Measurements from ENCODE around the gene DMBT1. TPM values are rescaled to one million over a fixed set of nuclear protein-coding genes. Genes with fewer than 3 reads are reported as not detected.

Gene DMBT1
- total and polyA plus RNA-seq, 8 donors: 0.21 to 242 (median 1.3) TPM

- H3K27me3 ChIP-seq: no peaks in the 10 kb centered on the region
- no peak overlapping the region for H3K4me3 ChIP-seq
- ATAC-seq (peak; percentile 35), DNase-seq (no peak)
- H3K36me3 ChIP-seq: no peaks in the 10 kb centered on the region
- no peak for TF ChIP-seq CTCF (IDR thresholded peaks at IDR 0.05)
- H3K27ac ChIP-seq: no peak overlapping the region
- H3K9me3 ChIP-seq: no peaks in the 10 kb centered on the region
- no peaks in the 10 kb centered on the region for H3K4me1 ChIP-seq
- intact Hi-C loops (cut with DNase I): no loop called here
Measured at GRCh38 chr10:122587098-122587760, 26.7 kb downstream of the DMBT1 start.

- Histone ChIP-seq H3K36me3 (no peaks in the 10 kb centered on the region), H3K4me1 (no peaks in the 10 kb centered on the region), H3K27me3 (no peaks in the 10 kb centered on the region), H3K27ac (no peak overlapping the region), H3K4me3 (no peak overlapping the region), H3K9me3 (no peaks in the 10 kb centered on the region)
- DNase-seq (no peak), ATAC-seq (no peak)
- TF ChIP-seq CTCF (IDR thresholded peaks at IDR 0.05): no peak
- intact Hi-C loops (cut with DNase I): no loop called here
Measured at GRCh38 chr10:122588381-122588780, 27.8 kb downstream of the DMBT1 start.

- peak in 2 of 4 donors; percentile 39 to 53 for DNase-seq
- H3K4me3 ChIP-seq: no peak overlapping the region
- no peaks in the 10 kb centered on the region for H3K9me3 ChIP-seq
- H3K4me1 ChIP-seq: no peaks in the 10 kb centered on the region
- peak; percentile 90 for ATAC-seq
- TF ChIP-seq CTCF (IDR thresholded peaks at IDR 0.05): no peak
- no peak overlapping the region for H3K27ac ChIP-seq
- no peaks in the 10 kb centered on the region for H3K36me3 ChIP-seq
- intact Hi-C loops (cut with DNase I): no loop called here
- H3K27me3 ChIP-seq: no peaks in the 10 kb centered on the region
Measured at GRCh38 chr10:122590153-122590552, 29.6 kb downstream of the DMBT1 start.

- Histone ChIP-seq H3K27ac (no peak overlapping the region), H3K4me3 (no peak overlapping the region), H3K4me1 (no peaks in the 10 kb centered on the region), H3K36me3 (no peaks in the 10 kb centered on the region), H3K9me3 (no peaks in the 10 kb centered on the region), H3K27me3 (no peaks in the 10 kb centered on the region)
- intact Hi-C loops (cut with DNase I): no loop called here
- ATAC-seq (no peak), DNase-seq (no peak)
- TF ChIP-seq CTCF (IDR thresholded peaks at IDR 0.05): no peak
Measured at GRCh38 chr10:122591736-122592135, 31.2 kb downstream of the DMBT1 start.

GRCh38 chr10:122592161-122592560 lies 31.6 kb downstream of the DMBT1 start:
- H3K27ac ChIP-seq: no peak overlapping the region
- no peak for TF ChIP-seq CTCF (IDR thresholded peaks at IDR 0.05)
- no peaks in the 10 kb centered on the region for H3K36me3 ChIP-seq
- no peaks in the 10 kb centered on the region for H3K9me3 ChIP-seq
- H3K27me3 ChIP-seq: no peaks in the 10 kb centered on the region
- no peak overlapping the region for H3K4me3 ChIP-seq
- ATAC-seq: no peak
- intact Hi-C loops (cut with DNase I): no loop called here
- DNase-seq: no peak
- no peaks in the 10 kb centered on the region for H3K4me1 ChIP-seq

Measured in left lung (tissue), 10 donors.